Activated CD4-positive, alpha-beta T cell treated with anti-CD3 and anti-CD28 coated beads, Interleukin-2, amount 50 U/mL, for 24 hours (primary cell): Measurements from ENCODE around the gene XPO6.

Source experiments
- DNase-seq, 2 donors: peaks; one replicate each; pipeline ENCODE4 v3.0.0-alpha.2; 2020; ENCODE audit warnings: low read depth in 1 of 2, low spot score in 1 of 2

Gene XPO6

GRCh38 chr16:28183930-28184329, 27.8 kb downstream of the XPO6 start:
- DNase-seq = no peak

GRCh38 chr16:28183484-28183883, 28.3 kb downstream of the XPO6 start:
- DNase-seq = no peak

- DNase-seq = no peak
Measured at GRCh38 chr16:28182801-28183200, 29.0 kb downstream of the XPO6 start.

- DNase-seq = peak in 1 of 2 donors; percentile 52
Measured at GRCh38 chr16:28182183-28182582, 29.6 kb downstream of the XPO6 start.

GRCh38 chr16:28181515-28181914, 30.2 kb downstream of the XPO6 start:
- no peak for DNase-seq

GRCh38 chr16:28180655-28181460, 30.9 kb downstream of the XPO6 start:
- no peak for DNase-seq

GRCh38 chr16:28179354-28179753, 32.4 kb downstream of the XPO6 start:
- no peak for DNase-seq

- DNase-seq = no peak
Measured at GRCh38 chr16:28175715-28176114, 36.0 kb downstream of the XPO6 start.

GRCh38 chr16:28172336-28172735, 39.4 kb downstream of the XPO6 start:
- no peak for DNase-seq

GRCh38 chr16:28171816-28172215, 39.9 kb downstream of the XPO6 start:
- DNase-seq = no peak

- peak in 1 of 2 donors; percentile 25 for DNase-seq
Measured at GRCh38 chr16:28168991-28169554, 42.7 kb downstream of the XPO6 start.

- no peak for DNase-seq
Measured at GRCh38 chr16:28167730-28168129, 44.0 kb downstream of the XPO6 start.

GRCh38 chr16:28167221-28167620, 44.5 kb downstream of the XPO6 start:
- no peak for DNase-seq

- DNase-seq = peak in 1 of 2 donors; percentile 31
Measured at GRCh38 chr16:28166394-28167208, 45.2 kb downstream of the XPO6 start.

- DNase-seq = no peak
Measured at GRCh38 chr16:28165598-28165997, 46.2 kb downstream of the XPO6 start.

GRCh38 chr16:28164140-28164539, 47.6 kb downstream of the XPO6 start:
- no peak for DNase-seq

GRCh38 chr16:28163699-28164098, 48.1 kb downstream of the XPO6 start:
- no peak for DNase-seq

GRCh38 chr16:28162326-28162877, 49.4 kb downstream of the XPO6 start:
- no peak for DNase-seq

- DNase-seq = no peak
Measured at GRCh38 chr16:28161626-28162025, 50.1 kb downstream of the XPO6 start.

- DNase-seq = no peak
Measured at GRCh38 chr16:28158136-28158535, 53.6 kb downstream of the XPO6 start.

- no peak for DNase-seq
Measured at GRCh38 chr16:28156056-28156680, 55.6 kb downstream of the XPO6 start.
